MM.1S (cell line): ENCODE results near the gene MED27.

Source experiments
- DNase-seq: peaks from one replicate; pipeline ENCODE4 v3.0.0-alpha.2; 2015
- H2AFZ ChIP-seq: fragments of 300-600 bp; sonication (generic); 2 replicates; pipeline ENCODE4 v1.6.0; 2016; ENCODE audit warnings: antibody characterized with exemption, low read length
- H3F3A ChIP-seq: fragments of 300-600 bp; sonication (generic); 2 replicates; pipeline ENCODE4 v1.6.1; 2016; ENCODE audit warnings: mild to moderate bottlenecking, antibody characterized with exemption, low read length, moderate library complexity, mixed read lengths; ENCODE audit not compliant: insufficient read depth
- H3K27ac ChIP-seq: fragments of 300-600 bp; sonication (generic); 2 replicates; pipeline ENCODE4 v1.5.1; 2016; ENCODE audit warnings: mild to moderate bottlenecking, low read length
- H3K27me3 ChIP-seq: fragments of 300-600 bp; sonication (generic); replicated peaks from 2 replicates; pipeline ENCODE4 v1.6.0; 2016; ENCODE audit warnings: low read length; ENCODE audit not compliant: insufficient read depth
- H3K36me3 ChIP-seq: fragments of 300-600 bp; sonication (generic); replicated peaks from 2 replicates; pipeline ENCODE4 v1.6.1; 2016; ENCODE audit warnings: mild to moderate bottlenecking, low read length, mixed read lengths; ENCODE audit not compliant: insufficient read depth
- H3K4me1 ChIP-seq: fragments of 300-600 bp; sonication (generic); 2 replicates; pipeline ENCODE4 v1.6.1; 2016; ENCODE audit warnings: low read length, mixed read lengths
- H3K4me2 ChIP-seq: fragments of 300-600 bp; sonication (generic); 2 replicates; pipeline ENCODE4 v1.6.0; 2016; ENCODE audit warnings: low read depth, low read length
- H3K4me3 ChIP-seq: fragments of 300-600 bp; sonication (generic); 2 replicates; pipeline ENCODE4 v1.5.1; 2016; ENCODE audit warnings: low read length, mixed read lengths
- H3K79me2 ChIP-seq: fragments of 300-600 bp; sonication (generic); 2 replicates; pipeline ENCODE4 v1.6.1; 2016; ENCODE audit warnings: mixed run types, low read length, mixed read lengths
- H3K9ac ChIP-seq: fragments of 300-600 bp; sonication (generic); 2 replicates; pipeline ENCODE4 v1.6.1; 2016; ENCODE audit warnings: low read length, mixed read lengths
- H3K9me2 ChIP-seq: fragments of 300-600 bp; sonication (generic); replicated peaks from 2 replicates; pipeline ENCODE4 v1.6.1; 2016; ENCODE audit warnings: mild to moderate bottlenecking, low read length, mixed read lengths; ENCODE audit not compliant: insufficient read depth
- H3K9me3 ChIP-seq: fragments of 300-600 bp; sonication (generic); replicated peaks from 2 replicates; pipeline ENCODE4 v1.6.1; 2016; ENCODE audit warnings: mild to moderate bottlenecking, low read length, mixed read lengths; ENCODE audit not compliant: insufficient read depth
- H4K20me1 ChIP-seq: fragments of 300-600 bp; sonication (generic); 2 replicates; pipeline ENCODE4 v1.6.1; 2016; ENCODE audit warnings: mild to moderate bottlenecking, low read length, moderate library complexity, mixed read lengths; ENCODE audit not compliant: insufficient read depth
- EZH2 ChIP-seq: fragments of 300-600 bp; sonication (generic); optimal IDR thresholded peaks from 2 replicates; pipeline ENCODE3; 2017; ENCODE audit warnings: low read depth, mild to moderate bottlenecking, antibody characterized with exemption, low read length, mixed read lengths
- EZH2phosphoT487 ChIP-seq: fragments of 300-600 bp; sonication (generic); IDR thresholded peaks from 2 replicates; pipeline ENCODE4 v1.6.1; 2018; ENCODE audit warnings: antibody characterized with exemption, low read length
- TF ChIP-seq, protein P1 (sequence below): fragments of 300-600 bp; sonication (generic); IDR thresholded peaks from 2 replicates; pipeline ENCODE4 v1.5.1; 2016; ENCODE audit warnings: antibody characterized with exemption, low read length, mixed read lengths

Gene MED27

DNA sequence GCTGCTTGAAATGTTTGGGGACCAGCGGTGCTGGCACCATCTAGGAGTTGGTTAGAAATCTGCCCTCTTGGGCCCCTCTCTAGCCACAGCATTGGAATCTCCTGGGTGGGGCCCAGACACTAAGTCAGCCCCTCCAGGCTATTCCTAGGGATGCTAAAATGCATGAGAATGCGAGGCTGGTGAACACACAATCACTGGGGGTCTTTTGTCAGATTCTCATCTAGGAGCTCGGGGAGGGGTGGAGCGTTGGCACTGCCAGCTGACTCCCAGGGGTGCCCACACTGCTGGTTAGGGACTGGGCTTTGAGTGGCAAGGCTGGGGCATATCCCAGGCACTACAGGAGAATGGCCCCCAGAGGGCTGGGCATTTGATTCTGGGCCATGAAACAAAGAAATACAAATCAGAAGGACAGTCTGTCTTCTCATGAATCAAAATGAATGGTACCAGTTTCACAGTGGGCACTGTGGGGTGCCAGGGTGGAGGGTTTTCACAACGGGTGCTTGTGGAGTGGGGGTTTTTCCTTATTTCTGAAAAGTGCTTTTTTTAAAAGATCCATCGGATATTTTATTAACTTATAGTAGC is 212.0 kb downstream of the MED27 start:
- Histone ChIP-seq H3K9ac (no peak overlapping the region), H3K79me2 (no peaks in the 10 kb centered on the region), H3K4me2 (no peak overlapping the region), H4K20me1 (no peaks in the 10 kb centered on the region), H3K27me3 (no peaks in the 10 kb centered on the region), H2AFZ (no peak overlapping the region), H3K4me3 (no peak overlapping the region), H3F3A (no peaks in the 10 kb centered on the region), H3K27ac (no peak overlapping the region), H3K9me2 (no peaks in the 10 kb centered on the region), H3K9me3 (no peaks in the 10 kb centered on the region), H3K4me1 (no peaks in the 10 kb centered on the region), H3K36me3 (no peaks in the 10 kb centered on the region)
- TF ChIP-seq EZH2 (no peak), EZH2phosphoT487 (no peak)
- TF ChIP-seq, protein P1, sequence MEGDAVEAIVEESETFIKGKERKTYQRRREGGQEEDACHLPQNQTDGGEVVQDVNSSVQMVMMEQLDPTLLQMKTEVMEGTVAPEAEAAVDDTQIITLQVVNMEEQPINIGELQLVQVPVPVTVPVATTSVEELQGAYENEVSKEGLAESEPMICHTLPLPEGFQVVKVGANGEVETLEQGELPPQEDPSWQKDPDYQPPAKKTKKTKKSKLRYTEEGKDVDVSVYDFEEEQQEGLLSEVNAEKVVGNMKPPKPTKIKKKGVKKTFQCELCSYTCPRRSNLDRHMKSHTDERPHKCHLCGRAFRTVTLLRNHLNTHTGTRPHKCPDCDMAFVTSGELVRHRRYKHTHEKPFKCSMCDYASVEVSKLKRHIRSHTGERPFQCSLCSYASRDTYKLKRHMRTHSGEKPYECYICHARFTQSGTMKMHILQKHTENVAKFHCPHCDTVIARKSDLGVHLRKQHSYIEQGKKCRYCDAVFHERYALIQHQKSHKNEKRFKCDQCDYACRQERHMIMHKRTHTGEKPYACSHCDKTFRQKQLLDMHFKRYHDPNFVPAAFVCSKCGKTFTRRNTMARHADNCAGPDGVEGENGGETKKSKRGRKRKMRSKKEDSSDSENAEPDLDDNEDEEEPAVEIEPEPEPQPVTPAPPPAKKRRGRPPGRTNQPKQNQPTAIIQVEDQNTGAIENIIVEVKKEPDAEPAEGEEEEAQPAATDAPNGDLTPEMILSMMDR = no peak
- DNase-seq = no peak

DNA sequence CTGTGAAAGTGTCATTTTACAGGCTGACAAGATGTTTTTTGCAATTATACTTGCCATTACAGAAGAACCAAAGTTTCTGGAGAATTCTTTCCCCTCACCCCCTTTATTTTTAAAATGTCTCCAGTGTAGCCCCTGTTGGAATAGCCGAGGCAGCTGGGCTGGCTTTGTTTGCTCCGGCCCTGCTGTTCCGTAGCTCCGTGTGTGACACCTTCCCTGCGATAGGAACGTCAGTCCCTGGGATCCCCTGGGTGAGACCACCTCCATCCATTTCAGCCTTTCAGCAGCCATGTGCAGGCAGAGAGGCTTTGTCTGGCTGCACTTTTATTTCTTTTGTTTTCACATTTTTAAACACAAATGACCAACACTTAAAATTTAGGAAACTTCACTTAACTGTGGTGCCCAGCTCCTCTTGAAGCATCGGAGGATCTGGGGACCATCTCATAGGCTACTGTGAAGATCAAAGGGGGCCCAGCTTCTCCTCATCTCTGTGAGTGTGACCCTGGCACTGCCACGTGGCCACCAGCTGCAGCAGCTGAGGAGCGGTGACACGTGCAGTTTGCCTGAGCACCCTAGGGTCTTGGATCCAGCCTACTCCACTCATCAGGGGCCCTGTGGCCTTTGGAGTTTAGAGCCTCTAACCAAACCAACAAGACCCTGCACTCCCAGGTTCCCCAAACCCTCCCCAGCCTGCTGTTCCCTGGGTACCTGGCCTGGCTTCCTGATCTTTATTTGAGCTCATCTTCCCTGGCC is 214.0 kb downstream of the MED27 start:
- TF ChIP-seq, protein P1 = no peak
- TF ChIP-seq EZH2phosphoT487 = no peak
- no peak for TF ChIP-seq EZH2
- Histone ChIP-seq H3K4me1 (no peaks in the 10 kb centered on the region), H3K36me3 (no peaks in the 10 kb centered on the region), H3K9me3 (no peaks in the 10 kb centered on the region), H3K27ac (no peak overlapping the region), H3K4me2 (no peak overlapping the region), H3K9me2 (no peaks in the 10 kb centered on the region), H2AFZ (no peak overlapping the region), H3K79me2 (no peaks in the 10 kb centered on the region), H3K4me3 (no peak overlapping the region), H4K20me1 (no peaks in the 10 kb centered on the region), H3K9ac (no peak overlapping the region), H3K27me3 (no peaks in the 10 kb centered on the region), H3F3A (no peaks in the 10 kb centered on the region)
- no peak for DNase-seq

DNA sequence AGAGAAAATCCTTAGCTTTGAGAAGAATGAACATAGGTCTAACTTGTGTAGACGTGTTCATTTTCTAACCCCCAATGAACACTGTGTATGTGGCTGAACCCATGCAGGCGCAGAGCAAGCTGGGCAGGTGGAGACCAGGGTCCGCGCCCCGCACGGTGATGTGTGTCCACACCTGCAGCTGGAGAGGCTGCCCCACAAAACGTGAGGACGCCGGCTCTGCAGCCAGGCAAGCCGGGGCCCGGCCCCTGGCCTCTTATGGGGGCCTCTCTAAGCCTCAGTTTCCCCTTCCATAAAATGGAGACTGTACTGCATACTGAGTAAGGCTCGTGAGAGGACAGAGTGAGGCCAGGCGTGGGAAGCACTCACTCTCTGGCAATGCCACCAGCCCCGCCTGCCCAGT is 215.1 kb downstream of the MED27 start:
- H3K9me2 ChIP-seq = no peaks in the 10 kb centered on the region
- no peak overlapping the region for H3K4me3 ChIP-seq
- no peak overlapping the region for H2AFZ ChIP-seq
- DNase-seq = no peak
- H3K4me2 ChIP-seq = no peak overlapping the region
- TF ChIP-seq EZH2phosphoT487 (no peak), EZH2 (no peak)
- TF ChIP-seq, protein P1 = no peak
- no peaks in the 10 kb centered on the region for H3K9me3 ChIP-seq
- H3K79me2 ChIP-seq = no peaks in the 10 kb centered on the region
- no peaks in the 10 kb centered on the region for H3K36me3 ChIP-seq
- no peaks in the 10 kb centered on the region for H3K27me3 ChIP-seq
- no peaks in the 10 kb centered on the region for H3K4me1 ChIP-seq
- no peaks in the 10 kb centered on the region for H3F3A ChIP-seq
- H3K9ac ChIP-seq = no peak overlapping the region
- H4K20me1 ChIP-seq = no peaks in the 10 kb centered on the region
- H3K27ac ChIP-seq = no peak overlapping the region
